Lung (tissue), 12 donors: ENCODE measurements around the gene FAM222A. TPM values are rescaled to one million over a fixed set of nuclear protein-coding genes. Genes with fewer than 3 reads are reported as not detected.

Experiments
- ATAC-seq: fragments of 200-7000 bp; cut with Tn5 transposase; one replicate; pipeline ENCODE4 v1.9.1; 2020; ENCODE audit warnings: moderate number of reproducible peaks; ENCODE audit not compliant: insufficient read depth, low FRiP score
- DNase-seq, 3 donors: peaks; one replicate each; pipeline ENCODE4 v3.0.0-alpha.2; 2013 to 2017
- H3K27ac ChIP-seq, 2 donors: one replicate each; pipeline ENCODE4 v1.5.1; 2013; ENCODE audit warnings: mild to moderate bottlenecking in 2 of 2, moderate library complexity in 2 of 2, control low read depth in 1 of 2, inconsistent platforms in 1 of 2, low read depth in 1 of 2, low read length in 1 of 2
- H3K27me3 ChIP-seq, 3 donors: one replicate each; pipeline ENCODE4 v1.5.1; 2013; ENCODE audit warnings: low read length in 2 of 3; ENCODE audit not compliant: control insufficient read depth in 3 of 3, insufficient read depth in 3 of 3
- H3K36me3 ChIP-seq, 4 donors: one replicate each; pipeline ENCODE4 v1.5.1; 2013; ENCODE audit warnings: low read length in 4 of 4, mild to moderate bottlenecking in 1 of 4, moderate library complexity in 1 of 4; ENCODE audit not compliant: control insufficient read depth in 4 of 4, insufficient read depth in 4 of 4
- H3K4me1 ChIP-seq, 5 donors: one replicate each; pipeline ENCODE4 v1.5.1; 2013; ENCODE audit warnings: low read length in 5 of 5, mild to moderate bottlenecking in 2 of 5, moderate library complexity in 1 of 5; ENCODE audit not compliant: control insufficient read depth in 5 of 5, insufficient read depth in 5 of 5
- H3K4me3 ChIP-seq: one replicate; pipeline ENCODE4 v1.5.1; 2013; ENCODE audit warnings: mild to moderate bottlenecking, control low read depth, moderate library complexity
- H3K9ac ChIP-seq, 2 donors: one replicate each; pipeline ENCODE4 v1.5.1; 2013; ENCODE audit warnings: low read length in 2 of 2, control low read depth in 1 of 2; ENCODE audit not compliant: insufficient read depth in 1 of 2
- H3K9me3 ChIP-seq, 4 donors: one replicate each; pipeline ENCODE4 v1.5.1; 2013; ENCODE audit warnings: low read length in 3 of 4, mild to moderate bottlenecking in 1 of 4, moderate library complexity in 1 of 4; ENCODE audit not compliant: control insufficient read depth in 4 of 4, insufficient read depth in 3 of 4
- whole genome bisulfite sequencing, 2 donors: extraction: QIAGEN DNeasy Blood & Tissue Kit; methylation state at CpG; one replicate each; pipeline ENCODE4 v1.1.7; 2013; 5-methylcytosine and 5-hydroxymethylcytosine counted together
- polyA plus RNA-seq, 2 donors: library from polyadenylated mRNA; stranded (reverse); fragments of 200-250 nt; gene quantifications; one replicate each; pipeline ENCODE4 v1.2.1, GENCODE V29; 2013
- total RNA-seq, 2 donors: library from RNA; depleted of rRNA in 1 of 2; stranded (reverse); fragments of >200 nt in 1 of 2; gene quantifications; one replicate each; pipeline ENCODE4 v1.2.1, GENCODE V29; 2014 to 2021
- TF ChIP-seq, protein P1 (sequence below): IDR thresholded peaks from 2 replicates; pipeline ENCODE4 v1.5.1; 2012; ENCODE audit warnings: mild to moderate bottlenecking; ENCODE audit errors: control extremely low read depth, extremely low read depth
- donor health status: control.
- donor health status: control.
- donor health status: Bipolar disorder and iron deficiency.
- donor health status: healthy.
- donor health status: DM: yes; HTN: yes; CAD: no.

The FAM222A gene
- total and polyA plus RNA-seq, 4 donors: 0.28 to 2.6 (median 1.1) TPM

DNA sequence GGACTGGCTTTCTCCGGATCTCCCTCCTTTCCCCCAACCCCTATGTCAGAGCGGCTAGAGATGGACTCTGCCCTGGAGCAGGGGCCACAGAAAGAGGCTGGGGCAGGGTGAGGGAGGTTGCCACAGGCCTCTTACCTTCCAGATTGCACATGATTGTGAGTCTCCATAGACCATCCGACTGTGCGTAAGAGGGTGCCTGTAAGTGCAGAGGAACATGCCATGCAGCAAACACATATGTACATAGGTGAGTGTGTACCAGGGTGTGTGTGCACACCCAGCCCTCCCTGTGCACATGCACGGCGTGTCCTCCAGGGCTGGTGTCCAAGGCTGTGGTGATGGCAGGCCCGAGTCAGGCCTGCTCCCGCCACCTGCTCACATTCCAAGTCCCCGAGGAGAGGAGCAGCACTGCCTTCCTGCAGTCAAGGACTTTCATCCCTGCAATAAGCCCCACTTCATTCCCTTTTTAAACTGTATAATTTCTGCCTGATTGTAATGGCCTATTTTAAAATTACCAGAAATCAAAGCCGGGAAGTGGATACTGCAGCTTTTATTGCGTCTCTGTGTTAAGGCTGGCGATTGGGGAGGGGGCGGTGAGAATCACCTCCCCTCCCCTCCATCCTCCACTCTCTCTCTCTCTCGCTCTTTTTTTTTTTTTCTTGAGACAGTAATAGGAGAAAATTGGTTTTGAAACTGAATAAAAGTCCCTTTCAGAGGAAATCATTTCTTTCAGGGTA is 28.5 kb downstream of the FAM222A start:
- Histone ChIP-seq H3K9me3 (no peaks in the 10 kb centered on the region), H3K27me3 (no peaks in the 10 kb centered on the region), H3K9ac (no peak overlapping the region), H3K36me3 (no peaks in the 10 kb centered on the region), H3K4me1 (peaks cover 0 to 32% (median 10%) of the 10 kb centered on the region in 5 donors), H3K4me3 (no peak overlapping the region), H3K27ac (no peak overlapping the region)
- 84 to 90% methylated on average over 14 of the region's 14 CpGs for WGBS, 2 donors
- DNase-seq: peak in 1 of 3 donors; percentile 13
- TF ChIP-seq, protein P1, sequence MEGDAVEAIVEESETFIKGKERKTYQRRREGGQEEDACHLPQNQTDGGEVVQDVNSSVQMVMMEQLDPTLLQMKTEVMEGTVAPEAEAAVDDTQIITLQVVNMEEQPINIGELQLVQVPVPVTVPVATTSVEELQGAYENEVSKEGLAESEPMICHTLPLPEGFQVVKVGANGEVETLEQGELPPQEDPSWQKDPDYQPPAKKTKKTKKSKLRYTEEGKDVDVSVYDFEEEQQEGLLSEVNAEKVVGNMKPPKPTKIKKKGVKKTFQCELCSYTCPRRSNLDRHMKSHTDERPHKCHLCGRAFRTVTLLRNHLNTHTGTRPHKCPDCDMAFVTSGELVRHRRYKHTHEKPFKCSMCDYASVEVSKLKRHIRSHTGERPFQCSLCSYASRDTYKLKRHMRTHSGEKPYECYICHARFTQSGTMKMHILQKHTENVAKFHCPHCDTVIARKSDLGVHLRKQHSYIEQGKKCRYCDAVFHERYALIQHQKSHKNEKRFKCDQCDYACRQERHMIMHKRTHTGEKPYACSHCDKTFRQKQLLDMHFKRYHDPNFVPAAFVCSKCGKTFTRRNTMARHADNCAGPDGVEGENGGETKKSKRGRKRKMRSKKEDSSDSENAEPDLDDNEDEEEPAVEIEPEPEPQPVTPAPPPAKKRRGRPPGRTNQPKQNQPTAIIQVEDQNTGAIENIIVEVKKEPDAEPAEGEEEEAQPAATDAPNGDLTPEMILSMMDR: no peak
- ATAC-seq: no peak

DNA sequence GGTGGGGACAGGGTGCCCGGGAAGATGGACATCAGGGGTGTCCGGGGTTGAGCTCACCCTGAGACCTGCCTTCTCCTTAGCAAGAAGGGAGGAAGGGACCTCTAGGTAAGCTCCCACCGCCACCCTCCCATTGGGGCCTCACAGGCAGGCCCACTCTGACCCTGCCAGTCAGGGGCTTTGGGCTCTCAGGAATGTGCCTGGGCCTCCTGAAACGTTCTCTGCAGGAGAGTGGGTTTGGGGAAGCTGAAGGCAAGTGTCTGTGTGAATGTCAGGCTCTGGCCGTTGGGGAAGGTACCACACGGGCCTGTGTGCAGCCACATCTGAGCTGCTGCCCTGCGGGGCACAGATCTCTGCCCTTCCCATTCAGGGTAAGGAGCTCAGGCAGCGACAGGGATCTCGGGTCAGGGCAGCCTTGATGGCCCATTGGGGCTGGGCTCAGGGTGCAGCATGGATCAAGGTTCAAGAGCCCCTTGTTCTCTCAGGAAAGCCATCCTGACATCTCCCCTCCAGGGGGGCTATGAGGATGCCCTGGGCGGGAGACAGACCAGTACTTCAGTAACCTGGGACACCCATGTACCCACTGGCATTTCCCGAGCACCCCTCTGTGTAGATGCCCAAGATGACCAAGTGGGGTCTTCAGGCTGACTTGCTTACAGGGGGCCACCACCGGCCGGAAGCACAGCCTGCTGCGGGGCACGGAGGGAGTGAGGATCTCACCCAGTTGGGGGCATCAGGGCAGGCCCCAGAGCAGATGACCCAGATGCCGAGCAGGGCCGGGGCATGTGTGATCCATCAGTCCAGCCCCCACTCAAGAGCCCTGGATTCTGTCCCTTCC is 29.7 kb downstream of the FAM222A start:
- Histone ChIP-seq H3K4me3 (no peak overlapping the region), H3K36me3 (no peaks in the 10 kb centered on the region), H3K4me1 (peaks cover 0 to 24% (median 10%) of the 10 kb centered on the region in 5 donors), H3K27ac (no peak overlapping the region), H3K27me3 (no peaks in the 10 kb centered on the region), H3K9ac (no peak overlapping the region), H3K9me3 (no peaks in the 10 kb centered on the region)
- TF ChIP-seq, protein P1: no peak
- DNase-seq (peak in 1 of 3 donors; percentile 12), ATAC-seq (no peak)
- 88 to 89% methylated on average over 17 of the region's 17 CpGs for WGBS, 2 donors

DNA sequence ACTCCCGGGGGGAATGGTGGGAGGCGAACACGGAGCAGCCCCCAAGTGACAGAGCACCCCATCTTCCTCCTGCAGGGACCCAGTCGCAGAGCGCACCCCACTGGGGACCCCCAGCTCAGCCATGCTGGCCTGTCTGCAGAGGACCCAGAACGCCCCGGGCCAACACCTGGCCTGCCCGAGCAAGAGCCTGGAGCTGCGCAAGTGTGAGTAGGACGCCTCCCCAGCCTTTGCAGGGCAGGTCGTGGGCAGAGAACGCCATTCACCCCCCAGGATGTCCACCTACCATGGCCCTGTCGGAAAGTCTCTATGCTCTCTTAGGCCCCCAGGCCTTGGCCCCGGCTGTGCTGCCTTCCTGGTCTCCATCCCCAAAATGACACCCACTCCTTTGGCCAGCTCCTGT is 30.4 kb downstream of the FAM222A start:
- 96 to 99% methylated on average over 14 of the region's 14 CpGs for WGBS, 2 donors
- peak in 1 of 3 donors; percentile 8 for DNase-seq

More for the DNA sequence above, 30.4 kb downstream of the FAM222A start:
- no peak for ATAC-seq
- H3K9ac ChIP-seq: no peak overlapping the region
- H3K4me1 ChIP-seq: peaks cover 0 to 22% (median 9%) of the 10 kb centered on the region in 5 donors
- H3K9me3 ChIP-seq: no peaks in the 10 kb centered on the region
- no peak overlapping the region for H3K4me3 ChIP-seq
- H3K27ac ChIP-seq: no peak overlapping the region
- TF ChIP-seq, protein P1: no peak
- no peaks in the 10 kb centered on the region for H3K36me3 ChIP-seq
- H3K27me3 ChIP-seq: no peaks in the 10 kb centered on the region
